Measurements from ENCODE around the gene SMARCD1. TPM values are rescaled to one million over a fixed set of nuclear protein-coding genes. Genes with fewer than 3 reads are reported as not detected.

Gene SMARCD1
- total and polyA plus RNA-seq, 11 donors = 8.5 to 35.7 (median 19.3) TPM

DNA sequence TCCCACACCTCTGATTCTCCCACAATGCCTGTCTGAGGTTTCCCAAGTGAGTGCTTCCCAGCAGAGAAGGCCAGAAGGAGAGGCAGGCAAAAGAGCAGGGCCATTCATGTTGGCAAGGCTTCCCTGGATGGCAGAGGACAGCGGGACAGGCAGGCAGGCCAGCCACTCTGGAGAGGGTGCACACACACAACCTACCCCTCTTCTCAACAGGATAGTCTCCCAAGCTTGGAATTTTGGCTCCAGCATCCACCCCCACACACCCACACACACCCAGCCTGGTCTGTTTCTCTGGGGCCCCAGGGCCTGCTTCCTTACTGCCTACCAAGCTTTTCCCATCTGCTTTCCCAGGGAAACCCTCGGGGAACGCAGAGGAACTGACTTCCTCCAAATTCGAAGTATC lies 44.5 kb upstream of the SMARCD1 start:
- ATAC-seq = no peak

GRCh38 chr12:50041062-50041860 lies 43.9 kb upstream of the SMARCD1 start:
- intact Hi-C loops (cut with DNase I) = no loop called here

More for the DNA sequence above, 44.5 kb upstream of the SMARCD1 start:
- 59 to 74% (median 69%) methylated on average over 4 of the region's 4 CpGs for WGBS, 4 donors
- DNase-seq = no peak
- no peak for TF ChIP-seq POLR2A (IDR thresholded peaks at IDR 0.05)
- TF ChIP-seq, protein P1, sequence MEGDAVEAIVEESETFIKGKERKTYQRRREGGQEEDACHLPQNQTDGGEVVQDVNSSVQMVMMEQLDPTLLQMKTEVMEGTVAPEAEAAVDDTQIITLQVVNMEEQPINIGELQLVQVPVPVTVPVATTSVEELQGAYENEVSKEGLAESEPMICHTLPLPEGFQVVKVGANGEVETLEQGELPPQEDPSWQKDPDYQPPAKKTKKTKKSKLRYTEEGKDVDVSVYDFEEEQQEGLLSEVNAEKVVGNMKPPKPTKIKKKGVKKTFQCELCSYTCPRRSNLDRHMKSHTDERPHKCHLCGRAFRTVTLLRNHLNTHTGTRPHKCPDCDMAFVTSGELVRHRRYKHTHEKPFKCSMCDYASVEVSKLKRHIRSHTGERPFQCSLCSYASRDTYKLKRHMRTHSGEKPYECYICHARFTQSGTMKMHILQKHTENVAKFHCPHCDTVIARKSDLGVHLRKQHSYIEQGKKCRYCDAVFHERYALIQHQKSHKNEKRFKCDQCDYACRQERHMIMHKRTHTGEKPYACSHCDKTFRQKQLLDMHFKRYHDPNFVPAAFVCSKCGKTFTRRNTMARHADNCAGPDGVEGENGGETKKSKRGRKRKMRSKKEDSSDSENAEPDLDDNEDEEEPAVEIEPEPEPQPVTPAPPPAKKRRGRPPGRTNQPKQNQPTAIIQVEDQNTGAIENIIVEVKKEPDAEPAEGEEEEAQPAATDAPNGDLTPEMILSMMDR (IDR thresholded peaks at IDR 0.05) = no peak
- Histone ChIP-seq H3K4me1 (peaks cover 0 to 5% (median 0%) of the 10 kb centered on the region in 12 donors), H3K4me3 (no peak overlapping the region), H3K27ac (no peak overlapping the region), H3K36me3 (no peaks in the 10 kb centered on the region), H3K9me3 (no peaks in the 10 kb centered on the region), H3K27me3 (no peaks in the 10 kb centered on the region)
- intact Hi-C loops (cut with DNase I) = no loop called here

DNA sequence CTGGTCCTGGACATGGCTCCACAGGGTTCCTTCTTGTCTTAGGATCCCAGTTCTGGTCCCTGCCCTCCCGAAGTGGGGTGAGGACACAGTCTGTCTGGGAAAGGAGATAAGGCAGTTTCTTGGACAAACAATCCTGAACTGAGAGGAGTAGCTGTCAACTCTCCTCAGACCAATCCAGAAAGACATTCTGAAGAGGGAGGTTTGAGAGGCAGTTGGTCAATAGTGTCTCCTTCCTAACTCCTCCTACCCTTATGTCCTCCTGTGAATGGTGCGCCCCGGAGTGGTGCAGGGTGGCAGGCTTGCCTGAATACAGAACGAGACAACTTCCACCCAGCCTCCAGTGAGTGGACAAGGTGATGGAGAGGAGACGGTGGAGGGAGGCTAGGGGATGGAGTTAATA lies 43.2 kb upstream of the SMARCD1 start:
- Histone ChIP-seq H3K4me3 (no peak overlapping the region), H3K27me3 (no peaks in the 10 kb centered on the region), H3K9me3 (no peaks in the 10 kb centered on the region), H3K27ac (no peak overlapping the region), H3K4me1 (peaks cover 0 to 5% (median 0%) of the 10 kb centered on the region in 12 donors), H3K36me3 (no peaks in the 10 kb centered on the region)
- intact Hi-C loops (cut with DNase I) = no loop called here
- DNase-seq = no peak
- no peak for ATAC-seq
- no peak for TF ChIP-seq POLR2A (IDR thresholded peaks at IDR 0.05)
- TF ChIP-seq, protein P1 (IDR thresholded peaks at IDR 0.05) = no peak
- WGBS, 4 donors = 77 to 86% (median 82%) methylated on average over 5 of the region's 5 CpGs

More at GRCh38 chr12:50041062-50041860, 43.9 kb upstream of the SMARCD1 start:
- ATAC-seq (no peak), DNase-seq (no peak)
- 80 to 86% (median 85%) methylated on average over 15 of the region's 15 CpGs for WGBS, 4 donors
- H3K4me3 ChIP-seq = no peak overlapping the region
- TF ChIP-seq, protein P1 (IDR thresholded peaks at IDR 0.05) = no peak
- TF ChIP-seq POLR2A (IDR thresholded peaks at IDR 0.05) = no peak
- no peaks in the 10 kb centered on the region for H3K36me3 ChIP-seq
- no peaks in the 10 kb centered on the region for H3K9me3 ChIP-seq
- no peak overlapping the region for H3K27ac ChIP-seq
- H3K4me1 ChIP-seq = peaks cover 0 to 5% (median 0%) of the 10 kb centered on the region in 12 donors
- no peaks in the 10 kb centered on the region for H3K27me3 ChIP-seq

DNA sequence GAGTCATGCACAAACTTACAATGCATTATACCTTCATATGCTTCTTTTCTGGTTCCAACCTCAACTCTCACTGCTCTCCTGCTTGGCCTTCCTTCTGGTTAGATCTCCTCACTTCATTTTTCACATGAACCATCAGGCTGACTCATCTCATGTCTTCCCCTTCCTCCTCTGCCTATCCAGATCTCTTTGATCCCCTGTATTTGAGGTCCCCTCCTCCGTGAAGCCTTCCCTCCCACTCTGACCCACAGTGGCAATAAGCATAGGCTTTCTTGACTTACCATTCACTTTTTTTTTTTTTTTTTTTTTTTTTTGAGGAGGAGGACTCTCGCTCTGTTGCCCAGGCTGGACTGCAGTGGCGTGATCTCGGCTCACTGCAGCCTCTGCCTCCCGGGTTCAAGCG lies 42.4 kb upstream of the SMARCD1 start:
- Histone ChIP-seq H3K36me3 (no peaks in the 10 kb centered on the region), H3K9me3 (no peaks in the 10 kb centered on the region), H3K27me3 (no peaks in the 10 kb centered on the region), H3K4me3 (no peak overlapping the region), H3K4me1 (peaks cover 0 to 5% (median 0%) of the 10 kb centered on the region in 12 donors), H3K27ac (no peak overlapping the region)
- no peak for DNase-seq
- ATAC-seq = no peak
- intact Hi-C loops (cut with DNase I) = no loop called here
- 86 to 91% (median 87%) methylated on average over 6 of the region's 6 CpGs for WGBS, 4 donors
- no peak for TF ChIP-seq POLR2A (IDR thresholded peaks at IDR 0.05)
- TF ChIP-seq, protein P1 (IDR thresholded peaks at IDR 0.05) = no peak
